ENCODE results near the gene NKAIN2.

DNA sequence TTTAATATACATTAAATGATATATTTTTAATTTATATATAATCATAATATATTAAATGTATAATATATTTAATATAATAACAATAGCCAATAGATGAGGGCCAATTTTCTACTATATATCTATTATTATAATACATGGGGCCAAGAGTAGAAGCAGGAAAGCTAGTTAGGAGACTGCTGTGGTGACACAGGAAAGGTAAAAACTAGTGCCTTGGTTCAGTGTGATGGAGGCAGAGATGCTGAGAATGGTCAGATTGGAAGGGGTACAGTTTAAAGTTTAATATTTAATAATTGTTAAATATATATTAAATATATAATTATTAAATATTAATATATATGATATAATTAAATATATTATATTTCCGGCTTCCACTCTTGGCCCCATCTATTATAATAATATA is 1055.7 kb downstream of the NKAIN2 start:
- TF ChIP-seq, protein P1, sequence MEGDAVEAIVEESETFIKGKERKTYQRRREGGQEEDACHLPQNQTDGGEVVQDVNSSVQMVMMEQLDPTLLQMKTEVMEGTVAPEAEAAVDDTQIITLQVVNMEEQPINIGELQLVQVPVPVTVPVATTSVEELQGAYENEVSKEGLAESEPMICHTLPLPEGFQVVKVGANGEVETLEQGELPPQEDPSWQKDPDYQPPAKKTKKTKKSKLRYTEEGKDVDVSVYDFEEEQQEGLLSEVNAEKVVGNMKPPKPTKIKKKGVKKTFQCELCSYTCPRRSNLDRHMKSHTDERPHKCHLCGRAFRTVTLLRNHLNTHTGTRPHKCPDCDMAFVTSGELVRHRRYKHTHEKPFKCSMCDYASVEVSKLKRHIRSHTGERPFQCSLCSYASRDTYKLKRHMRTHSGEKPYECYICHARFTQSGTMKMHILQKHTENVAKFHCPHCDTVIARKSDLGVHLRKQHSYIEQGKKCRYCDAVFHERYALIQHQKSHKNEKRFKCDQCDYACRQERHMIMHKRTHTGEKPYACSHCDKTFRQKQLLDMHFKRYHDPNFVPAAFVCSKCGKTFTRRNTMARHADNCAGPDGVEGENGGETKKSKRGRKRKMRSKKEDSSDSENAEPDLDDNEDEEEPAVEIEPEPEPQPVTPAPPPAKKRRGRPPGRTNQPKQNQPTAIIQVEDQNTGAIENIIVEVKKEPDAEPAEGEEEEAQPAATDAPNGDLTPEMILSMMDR (optimal IDR thresholded peaks at IDR 0.05 in 1 of 3, IDR thresholded peaks at IDR 0.05 in 1 of 3, conservative IDR thresholded peaks at IDR 0.05 in 1 of 3; ENCODE audit: extremely low read depth in 1 of 3, insufficient read depth in 2 of 3, low read length in 3 of 3) = no peak
- no peak for TF ChIP-seq EZH2 (IDR thresholded peaks at IDR 0.05; ENCODE audit: low read length)
